SH-SY5Y (cell line): ENCODE measurements around the gene RAB27B.

Experiments used
- GATA2 ChIP-seq: IDR thresholded peaks from 2 replicates; pipeline ENCODE4 v1.6.1; 2011; ENCODE audit warnings: mild to moderate bottlenecking, low read depth, low read length
- GATA3 ChIP-seq: IDR thresholded peaks from 2 replicates; pipeline ENCODE4 v1.6.1; 2011; ENCODE audit warnings: low read depth, mild to moderate bottlenecking, low read length, moderate library complexity

GRCh38 chr18:54906331-54907185 lies 78.3 kb downstream of the RAB27B start:
- no peak for TF ChIP-seq GATA2
- no peak for TF ChIP-seq GATA3
